NCI-H2227 (cell line): ENCODE data around the gene DTD1.

Experiments
- DNase-seq: peaks from one replicate; lab custom pipeline; 2025; ENCODE audit not compliant: unreplicated experiment; lab: John Stamatoyannopoulos, UW

DTD1 gene

DNA sequence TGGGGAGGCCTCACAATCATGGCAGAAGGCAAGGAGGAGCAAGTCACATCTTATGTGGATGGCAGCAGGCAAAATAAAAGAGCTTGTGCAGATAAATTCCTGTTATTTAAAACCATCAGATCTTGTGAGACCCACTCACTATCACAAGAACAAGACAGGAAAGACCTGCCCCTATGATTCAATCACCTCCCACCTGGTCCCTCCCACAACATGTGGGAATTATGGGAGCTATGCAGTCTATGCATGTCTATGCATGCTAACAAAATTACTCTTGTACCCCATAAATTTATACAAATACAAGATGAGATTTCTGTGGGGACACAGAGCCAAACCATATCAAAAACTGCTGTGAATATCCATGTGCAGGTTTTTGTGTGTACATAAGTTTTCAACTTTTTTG, 200.2 kb downstream of the DTD1 start:
- no peak for DNase-seq

DNA sequence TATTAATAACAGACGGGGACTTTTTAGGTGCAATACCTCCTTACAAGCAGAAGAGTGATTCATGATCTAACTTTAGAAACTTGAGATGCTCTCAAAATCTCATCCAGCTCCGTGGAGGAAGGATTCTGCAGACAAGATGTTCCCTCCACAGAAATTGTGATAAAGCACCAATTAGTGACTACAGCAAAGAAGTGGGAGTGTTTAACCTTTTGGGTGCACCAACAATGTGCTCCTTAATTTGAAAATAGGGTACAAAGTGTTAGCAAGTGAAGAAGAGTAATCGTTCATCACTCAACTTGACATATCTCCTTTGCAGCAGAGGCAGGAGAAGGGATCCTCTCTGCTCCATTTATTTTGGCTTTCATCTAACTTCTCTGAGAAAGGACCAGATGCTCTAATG, 202.9 kb downstream of the DTD1 start:
- peak; percentile 53 for DNase-seq

GRCh38 chr20:18793625-18794427, 206.0 kb downstream of the DTD1 start:
- peak; percentile 91 for DNase-seq

DNA sequence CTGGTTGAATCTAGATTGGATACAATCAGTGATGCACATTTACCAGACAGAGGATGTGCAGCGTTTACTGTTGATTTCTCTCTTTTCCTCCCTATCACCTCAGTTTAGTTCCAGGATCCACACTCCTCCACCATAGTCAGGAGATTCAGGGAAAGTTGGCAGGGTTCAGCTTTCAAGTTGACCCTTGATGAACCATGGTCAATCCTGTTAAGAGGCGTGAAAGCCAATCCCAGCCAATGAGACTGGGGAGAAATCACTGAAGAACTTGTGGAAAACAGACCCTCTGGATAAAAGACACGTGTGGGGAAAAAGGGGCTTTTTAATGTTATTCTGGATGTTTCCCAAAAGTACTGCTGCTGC, 206.6 kb downstream of the DTD1 start:
- DNase-seq = no peak

DNA sequence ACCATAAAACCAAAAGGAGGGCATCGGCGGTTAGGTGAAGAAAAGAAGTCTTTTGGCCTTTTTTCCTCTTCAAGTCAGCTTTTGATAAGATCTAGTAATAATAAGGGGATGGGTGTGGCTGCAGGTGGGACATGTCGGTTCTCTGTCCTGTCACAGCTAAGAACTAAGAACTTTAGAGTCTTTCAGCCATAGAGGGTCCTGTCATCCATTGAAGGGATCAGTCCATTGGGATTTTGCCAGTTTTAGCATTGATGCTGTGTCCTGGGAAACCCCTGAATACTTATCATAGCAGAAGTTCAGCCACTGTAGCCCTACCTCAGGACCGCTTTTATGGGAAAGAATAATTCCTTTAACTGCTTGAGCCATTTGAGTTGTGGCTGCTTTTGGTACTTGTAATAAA, 207.5 kb downstream of the DTD1 start:
- DNase-seq = no peak

DNA sequence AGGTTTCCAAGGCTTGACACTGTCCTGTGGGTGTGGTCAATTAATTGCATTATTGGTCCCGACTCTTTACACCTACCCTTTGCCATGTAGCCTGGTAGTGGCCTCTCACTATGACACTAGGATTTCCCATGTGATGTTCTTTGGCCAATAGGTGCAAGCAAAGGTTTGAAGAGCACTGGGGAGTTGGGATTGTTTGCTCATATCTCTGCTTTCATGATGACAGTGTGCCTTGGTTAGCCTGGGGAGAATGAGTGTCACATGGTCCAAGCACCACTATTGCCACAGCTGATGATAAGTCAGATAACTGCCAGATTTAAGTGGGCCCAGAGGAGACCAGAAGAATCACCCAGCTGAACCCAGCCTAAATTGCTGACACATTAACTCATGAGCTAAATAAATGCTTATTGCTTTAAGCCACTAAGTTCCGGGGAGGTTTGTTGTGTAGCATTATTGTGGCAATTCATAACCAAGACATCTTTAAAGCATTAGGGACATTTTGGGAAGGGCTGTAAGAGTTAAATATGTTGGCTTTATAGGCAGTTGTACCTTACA, 208.5 kb downstream of the DTD1 start:
- no peak for DNase-seq

DNA sequence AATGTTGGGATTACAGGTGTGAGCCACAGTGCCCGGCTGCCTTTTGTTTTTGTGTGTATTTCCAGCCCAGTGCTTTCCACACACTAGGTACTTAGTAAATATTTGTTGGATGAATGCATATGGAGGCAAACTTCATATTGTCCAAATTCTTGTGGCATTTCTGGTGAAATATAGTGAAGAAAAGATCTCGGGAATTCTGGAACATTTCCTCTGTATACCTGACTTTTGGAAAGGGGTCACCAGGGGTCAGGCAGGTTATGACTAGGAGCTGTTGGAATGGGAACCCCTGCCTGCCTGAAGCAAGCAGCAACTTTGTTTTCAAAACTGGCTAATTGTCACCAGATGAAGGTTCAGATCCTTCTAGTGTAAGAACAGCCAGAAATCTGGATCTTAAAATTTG, 213.7 kb downstream of the DTD1 start:
- DNase-seq = no peak

DNA sequence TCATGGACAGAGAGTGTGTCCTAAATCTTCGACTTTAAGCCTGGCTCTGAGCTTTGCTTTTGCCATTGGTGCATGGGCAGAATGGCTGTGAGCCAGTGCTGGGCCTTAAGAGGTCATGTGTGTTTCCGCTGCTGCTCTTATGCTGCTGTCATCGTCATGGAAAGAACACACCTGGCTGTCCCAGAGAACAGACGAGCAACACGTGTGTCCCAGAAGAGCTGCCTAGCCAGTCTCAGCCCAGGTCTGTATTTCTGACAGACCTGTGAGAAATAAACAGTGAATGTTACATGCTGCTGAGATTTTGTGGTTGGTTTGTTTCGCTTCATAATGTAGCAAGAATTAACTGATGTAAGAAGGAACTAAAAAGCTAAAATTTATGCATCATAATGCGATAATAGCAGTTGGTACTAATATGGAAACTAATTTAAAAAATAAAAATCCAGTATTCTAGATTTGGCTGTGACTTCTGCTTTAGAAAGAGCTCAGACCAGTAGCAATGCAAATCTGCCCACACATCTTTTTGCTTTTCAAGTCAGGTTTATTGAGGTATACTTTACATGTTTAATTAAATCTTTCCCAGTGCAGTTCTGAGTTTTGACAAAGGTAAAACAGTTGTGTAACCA, 214.3 kb downstream of the DTD1 start:
- DNase-seq = no peak

- DNase-seq = no peak
Measured at GRCh38 chr20:18805881-18806280, 218.0 kb downstream of the DTD1 start.

DNA sequence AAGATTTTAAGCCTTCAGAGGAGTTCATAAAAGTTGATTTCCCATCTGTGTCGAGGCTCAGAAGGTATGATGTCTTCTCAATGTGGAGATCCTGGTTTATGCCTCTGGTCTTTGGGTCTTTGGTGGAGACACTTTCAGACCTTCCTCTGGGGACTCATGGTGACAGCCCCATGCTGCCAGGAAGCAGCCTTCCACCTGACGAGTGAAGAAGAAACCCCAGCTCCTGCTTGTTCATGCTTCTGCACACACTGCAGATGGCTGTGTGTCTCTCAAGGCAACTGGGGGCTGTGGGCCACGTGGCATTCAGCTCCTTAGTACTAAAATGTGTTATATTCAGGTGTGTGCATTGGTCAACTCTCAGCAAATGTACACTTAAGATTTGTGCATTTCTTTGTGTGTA, 220.9 kb downstream of the DTD1 start:
- no peak for DNase-seq

- DNase-seq = no peak
Measured at GRCh38 chr20:18811186-18811585, 223.3 kb downstream of the DTD1 start.

DNA sequence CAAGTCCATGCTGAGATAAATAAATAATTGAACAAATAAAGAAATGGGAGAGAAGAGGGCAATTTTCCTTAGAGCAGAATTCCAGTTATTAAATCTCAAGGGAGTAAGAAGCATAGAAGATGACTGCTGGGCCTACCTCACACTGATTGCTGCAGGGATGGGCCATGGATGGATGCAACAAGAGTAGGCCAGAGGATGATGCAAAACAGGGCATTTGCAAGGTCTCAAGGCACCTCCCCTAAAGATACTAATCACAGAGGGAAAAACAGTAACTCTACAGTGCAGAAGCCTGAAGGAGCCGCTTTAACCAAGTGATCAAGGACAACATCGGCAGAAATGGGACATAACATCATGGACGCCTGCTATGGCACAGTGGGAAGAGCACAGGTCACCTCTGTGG, 224.1 kb downstream of the DTD1 start:
- no peak for DNase-seq

- no peak for DNase-seq
Measured at GRCh38 chr20:18813483-18813882, 225.6 kb downstream of the DTD1 start, which contains the start of gene SCP2D1. Gene SCP2D1, plus strand, starts transcription at chr20:18813783. Its CDS starts 33 bp downstream, at chr20:18813816.

- no peak for DNase-seq
Measured at GRCh38 chr20:18815194-18815942, 227.5 kb downstream of the DTD1 start.
